C4-2B (cell line): ENCODE measurements around the gene ATP13A2.
"Not testable (repeated sequence)": the region's sequence is repeated elsewhere in the genome, so short reads cannot be mapped to it uniquely, and the experiment has no call there.

Experiments used
- H3K27ac ChIP-seq: fragments of 450-650 bp; 2 replicates; pipeline ENCODE4 v1.5.1; 2017
- ZFX ChIP-seq: fragments of 450-650 bp; IDR thresholded peaks from 2 replicates; pipeline ENCODE4 v1.6.1; 2017
- TF ChIP-seq, protein P1 (sequence below): fragments of 450-650 bp; conservative IDR thresholded peaks from 2 replicates; pipeline ENCODE4 v1.5.1; 2017; ENCODE audit warnings: mild to moderate bottlenecking

ATP13A2 gene

DNA sequence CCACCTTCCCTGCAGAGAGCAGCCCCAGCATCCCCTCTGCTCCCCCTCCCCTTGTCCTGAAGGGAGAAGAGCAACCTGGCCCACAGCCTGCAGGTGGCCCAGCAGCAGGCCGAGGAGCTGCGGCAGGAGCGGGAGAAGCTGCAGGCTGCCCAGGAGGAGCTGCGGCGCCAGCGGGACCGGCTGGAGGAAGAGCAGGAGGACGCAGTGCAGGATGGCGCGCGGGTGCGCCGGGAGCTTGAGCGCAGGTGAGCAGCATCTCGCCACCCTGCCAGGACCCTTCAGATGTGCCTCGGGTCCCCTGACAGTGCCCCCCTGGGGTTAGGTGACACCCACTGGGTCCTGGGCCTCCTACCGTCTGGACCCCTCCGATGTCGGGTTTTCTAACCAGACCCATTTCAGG is 67.7 kb downstream of the ATP13A2 start:
- TF ChIP-seq, protein P1, sequence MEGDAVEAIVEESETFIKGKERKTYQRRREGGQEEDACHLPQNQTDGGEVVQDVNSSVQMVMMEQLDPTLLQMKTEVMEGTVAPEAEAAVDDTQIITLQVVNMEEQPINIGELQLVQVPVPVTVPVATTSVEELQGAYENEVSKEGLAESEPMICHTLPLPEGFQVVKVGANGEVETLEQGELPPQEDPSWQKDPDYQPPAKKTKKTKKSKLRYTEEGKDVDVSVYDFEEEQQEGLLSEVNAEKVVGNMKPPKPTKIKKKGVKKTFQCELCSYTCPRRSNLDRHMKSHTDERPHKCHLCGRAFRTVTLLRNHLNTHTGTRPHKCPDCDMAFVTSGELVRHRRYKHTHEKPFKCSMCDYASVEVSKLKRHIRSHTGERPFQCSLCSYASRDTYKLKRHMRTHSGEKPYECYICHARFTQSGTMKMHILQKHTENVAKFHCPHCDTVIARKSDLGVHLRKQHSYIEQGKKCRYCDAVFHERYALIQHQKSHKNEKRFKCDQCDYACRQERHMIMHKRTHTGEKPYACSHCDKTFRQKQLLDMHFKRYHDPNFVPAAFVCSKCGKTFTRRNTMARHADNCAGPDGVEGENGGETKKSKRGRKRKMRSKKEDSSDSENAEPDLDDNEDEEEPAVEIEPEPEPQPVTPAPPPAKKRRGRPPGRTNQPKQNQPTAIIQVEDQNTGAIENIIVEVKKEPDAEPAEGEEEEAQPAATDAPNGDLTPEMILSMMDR: no peak
- TF ChIP-seq ZFX: no peak

DNA sequence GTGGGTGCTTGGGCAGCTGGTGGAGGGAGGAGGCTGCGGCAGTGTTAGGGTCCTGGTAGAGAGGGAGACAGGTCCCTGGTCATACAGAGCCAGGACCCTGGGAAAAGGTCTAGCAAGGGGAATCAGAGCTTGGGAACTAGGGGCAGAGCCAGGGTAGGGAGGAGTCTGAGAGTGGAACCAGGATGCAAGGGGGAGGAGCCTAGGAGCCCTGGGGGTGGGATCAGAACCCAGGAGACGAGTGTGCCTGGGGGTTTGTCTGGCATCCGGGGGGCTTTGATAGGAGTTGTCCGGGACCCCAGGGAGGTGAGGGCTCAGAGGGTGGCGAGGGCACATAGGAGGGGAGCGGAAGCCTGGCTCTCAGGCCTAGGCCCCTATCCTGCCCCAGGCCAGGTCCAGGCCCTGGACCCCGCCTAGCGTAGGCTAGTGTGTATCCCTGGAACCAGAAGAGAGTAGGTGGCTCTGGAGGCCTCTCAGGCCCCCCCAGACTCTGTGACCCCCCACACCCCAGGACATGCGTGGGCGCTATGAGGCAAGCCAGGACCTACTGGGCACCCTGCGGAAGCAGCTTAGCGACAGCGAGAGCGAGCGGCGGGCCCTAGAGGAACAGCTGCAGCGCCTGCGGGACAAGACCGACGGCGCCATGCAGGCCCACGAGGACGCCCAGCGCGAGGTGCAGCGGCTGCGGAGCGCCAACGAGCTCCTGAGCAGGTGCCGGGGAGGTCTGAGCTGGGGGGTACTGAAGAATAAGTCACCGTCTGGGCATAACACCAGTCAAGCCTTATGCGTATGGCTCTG is 72.1 kb downstream of the ATP13A2 start:
- H3K27ac ChIP-seq: not testable (repeated sequence)

More for the DNA sequence above, 67.7 kb downstream of the ATP13A2 start:
- no peak overlapping the region for H3K27ac ChIP-seq

DNA sequence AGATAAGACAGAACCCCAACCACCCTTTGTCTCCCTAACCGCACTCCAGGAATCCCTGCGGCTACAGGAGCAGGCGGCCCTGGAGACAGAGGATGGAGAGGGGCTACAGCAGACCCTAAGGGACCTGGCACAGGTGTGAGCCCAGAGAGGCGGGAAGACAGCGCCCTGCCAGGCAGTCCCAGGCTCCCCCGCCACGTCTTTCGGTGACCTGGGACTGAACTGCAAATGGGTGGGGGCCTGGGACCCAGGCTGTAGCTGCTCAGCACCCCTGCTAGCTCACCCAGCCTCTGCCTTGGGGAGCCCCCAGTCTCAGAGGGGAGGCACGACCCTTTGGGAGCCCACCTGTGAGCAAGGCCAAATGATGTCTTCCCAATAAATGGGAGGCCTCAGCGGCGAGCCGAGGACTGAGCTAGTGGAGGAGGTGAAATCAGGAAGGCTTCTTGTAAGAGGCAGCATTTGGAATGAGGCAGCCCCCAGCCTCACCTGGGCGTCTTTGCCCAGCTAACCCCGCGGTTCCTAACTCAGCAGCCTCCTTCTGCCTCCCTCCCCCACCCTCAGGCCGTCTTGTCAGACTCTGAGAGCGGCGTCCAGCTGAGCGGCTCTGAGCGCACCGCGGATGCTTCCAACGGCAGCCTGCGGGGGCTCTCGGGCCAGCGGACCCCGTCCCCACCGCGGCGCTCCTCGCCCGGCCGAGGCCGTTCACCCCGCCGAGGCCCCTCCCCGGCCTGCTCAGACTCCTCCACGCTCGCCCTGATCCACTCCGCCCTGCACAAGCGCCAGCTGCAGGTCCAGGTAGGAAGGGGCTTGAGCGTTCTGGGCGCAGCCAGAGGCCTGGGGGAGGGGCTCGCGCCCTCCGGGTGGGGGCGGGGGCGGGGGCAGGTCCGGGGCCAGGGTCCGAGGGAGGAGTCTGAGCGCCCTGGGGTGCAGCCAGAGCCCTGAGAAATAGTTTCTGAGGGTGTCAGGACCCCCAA is 73.1 kb downstream of the ATP13A2 start:
- no peak overlapping the region for H3K27ac ChIP-seq
- no peak for TF ChIP-seq ZFX
- TF ChIP-seq, protein P1: no peak

DNA sequence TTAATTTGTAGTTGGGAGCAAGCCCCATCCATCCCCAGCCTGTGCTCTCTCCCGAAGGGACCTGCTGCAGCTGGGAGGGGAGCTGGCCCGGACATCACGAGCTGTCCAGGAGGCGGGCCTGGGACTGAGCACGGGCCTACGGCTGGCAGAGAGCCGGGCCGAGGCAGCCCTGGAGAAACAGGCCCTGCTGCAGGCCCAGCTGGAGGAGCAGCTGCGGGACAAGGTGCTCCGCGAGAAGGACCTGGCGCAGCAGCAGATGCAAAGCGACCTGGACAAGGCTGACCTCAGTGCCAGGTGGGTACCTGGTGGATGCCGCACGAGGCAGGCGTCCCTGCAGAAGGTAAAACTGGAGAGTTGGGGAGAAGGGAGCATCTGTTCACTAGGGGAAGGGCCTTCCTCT is 75.1 kb downstream of the ATP13A2 start:
- H3K27ac ChIP-seq: not testable (repeated sequence)
